HG03095 (cell line): Measurements from ENCODE around the gene BCL7A.
"Not testable (repeated sequence)": the region's sequence is repeated elsewhere in the genome, so short reads cannot be mapped to it uniquely, and the experiment has no call there.

ENCODE experiments used
- ATAC-seq: cut with Tn5 transposase; IDR thresholded peaks from one replicate; pipeline ENCODE4 v1.9.1; 2021; ENCODE audit warnings: moderate library complexity; ENCODE audit not compliant: unreplicated experiment

Gene BCL7A

DNA sequence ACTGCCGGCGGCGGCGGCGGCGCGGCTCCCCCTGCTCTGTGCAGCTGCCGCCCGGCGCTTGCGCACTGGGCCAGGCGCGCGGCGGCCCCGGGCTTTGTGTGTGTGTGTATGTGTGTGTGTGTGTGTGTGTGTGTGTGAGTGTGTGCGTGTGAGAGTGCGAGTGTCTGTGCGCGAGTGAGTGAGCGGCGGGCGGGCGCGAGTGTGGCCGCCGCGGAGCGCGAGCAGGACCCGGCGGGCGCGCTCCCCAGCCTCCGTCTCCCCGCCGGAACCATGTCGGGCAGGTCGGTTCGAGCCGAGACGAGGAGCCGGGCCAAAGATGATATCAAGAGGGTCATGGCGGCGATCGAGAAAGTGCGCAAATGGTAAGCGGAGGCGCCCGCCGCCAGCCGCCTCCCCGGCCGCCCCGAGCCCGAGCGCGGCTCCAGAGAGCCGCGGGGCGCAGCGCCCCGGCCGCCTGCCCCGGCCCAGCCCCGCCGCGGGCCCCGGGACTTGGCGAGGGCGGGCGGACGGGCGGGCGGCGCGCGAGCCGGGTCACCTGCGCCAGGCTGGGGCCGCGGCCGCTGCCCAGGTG lies at the start of gene BCL7A:
Gene BCL7A (plus strand): TSS at position 63 of the 571 bp plus-strand sequence. CDS start 208 bp downstream, at position 271.
- no peak for ATAC-seq

DNA sequence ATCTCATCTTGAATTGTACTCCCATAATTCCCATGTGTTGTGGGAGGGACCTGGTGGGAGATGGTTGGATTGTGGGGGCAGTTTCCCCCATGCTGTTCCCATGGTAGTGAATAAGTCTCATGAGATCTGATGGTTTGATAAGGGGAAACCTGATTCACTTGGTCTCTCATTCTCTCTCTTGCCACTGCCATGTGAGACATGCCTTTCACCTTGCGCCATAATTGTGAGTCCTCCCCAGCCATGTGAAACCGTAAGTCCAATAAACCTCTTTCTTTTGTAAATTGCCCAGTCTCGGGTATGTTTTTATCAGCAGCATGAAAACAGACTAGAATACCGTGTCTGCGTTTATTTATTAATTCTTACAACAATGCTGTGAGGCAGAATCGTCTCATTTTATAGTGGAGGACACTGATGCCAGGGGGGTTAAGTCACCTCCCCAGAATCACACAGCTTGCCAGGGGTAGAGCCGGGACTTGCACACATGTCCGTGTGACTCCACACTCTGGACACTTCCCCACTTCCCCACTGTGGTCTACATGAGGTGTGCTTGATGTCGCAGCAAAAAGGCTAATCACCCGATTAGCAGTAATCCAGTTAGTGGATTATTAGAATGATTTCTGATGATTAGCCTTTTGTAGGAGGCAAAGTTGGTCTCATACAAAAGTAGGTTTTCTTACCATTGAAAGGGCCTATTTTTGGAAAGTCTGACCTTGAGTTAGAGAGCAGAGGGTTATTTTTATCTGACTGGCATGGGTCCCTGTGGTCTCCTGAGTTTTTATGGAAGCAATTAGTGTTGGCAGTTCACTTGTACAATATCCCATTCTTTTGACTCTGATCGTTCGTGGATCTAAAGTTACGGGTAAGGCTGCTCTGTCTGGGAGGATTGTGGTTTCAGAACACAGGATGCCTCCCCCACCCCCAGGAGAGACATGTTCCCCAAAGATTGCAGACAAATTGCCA lies 47.4 kb upstream of the BCL7A start:
- ATAC-seq = no peak

DNA sequence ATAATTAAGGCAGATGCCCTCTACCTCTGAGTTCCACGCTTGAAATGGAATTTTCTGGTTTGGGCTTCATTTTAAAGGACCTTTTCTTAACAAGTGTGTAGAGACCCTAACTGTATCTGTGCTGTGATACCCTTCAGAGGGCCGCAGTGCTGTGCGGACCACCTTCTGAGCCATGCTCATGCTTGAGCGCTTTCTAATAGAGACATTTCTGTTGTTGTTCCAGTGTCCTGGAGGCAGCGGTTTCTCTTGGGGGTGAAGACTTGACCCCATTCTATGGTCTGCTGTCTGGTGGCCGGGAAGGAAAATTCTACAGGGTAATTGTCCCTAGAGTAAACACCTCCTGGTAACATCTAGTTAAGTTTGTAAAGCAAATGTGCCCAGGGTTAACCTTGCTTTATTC lies 46.7 kb upstream of the BCL7A start:
- ATAC-seq = no peak

DNA sequence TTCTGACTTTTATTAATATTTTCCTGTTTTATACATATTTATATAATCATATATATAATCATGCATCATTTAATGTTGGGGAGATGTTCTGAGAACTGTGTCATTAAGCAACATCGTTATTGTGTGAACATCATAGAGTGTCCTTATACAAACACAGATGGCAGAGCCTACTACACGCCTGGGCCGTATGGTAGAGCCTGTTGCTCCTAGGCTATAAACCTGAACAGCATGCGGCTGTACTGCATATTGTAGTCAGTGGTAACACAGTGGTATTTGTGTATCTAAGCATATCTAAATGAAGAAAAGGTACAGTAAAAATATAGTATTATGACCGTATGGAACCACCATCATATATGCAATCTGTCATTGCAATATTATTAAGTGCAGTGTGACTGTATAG lies 44.7 kb upstream of the BCL7A start:
- no peak for ATAC-seq

DNA sequence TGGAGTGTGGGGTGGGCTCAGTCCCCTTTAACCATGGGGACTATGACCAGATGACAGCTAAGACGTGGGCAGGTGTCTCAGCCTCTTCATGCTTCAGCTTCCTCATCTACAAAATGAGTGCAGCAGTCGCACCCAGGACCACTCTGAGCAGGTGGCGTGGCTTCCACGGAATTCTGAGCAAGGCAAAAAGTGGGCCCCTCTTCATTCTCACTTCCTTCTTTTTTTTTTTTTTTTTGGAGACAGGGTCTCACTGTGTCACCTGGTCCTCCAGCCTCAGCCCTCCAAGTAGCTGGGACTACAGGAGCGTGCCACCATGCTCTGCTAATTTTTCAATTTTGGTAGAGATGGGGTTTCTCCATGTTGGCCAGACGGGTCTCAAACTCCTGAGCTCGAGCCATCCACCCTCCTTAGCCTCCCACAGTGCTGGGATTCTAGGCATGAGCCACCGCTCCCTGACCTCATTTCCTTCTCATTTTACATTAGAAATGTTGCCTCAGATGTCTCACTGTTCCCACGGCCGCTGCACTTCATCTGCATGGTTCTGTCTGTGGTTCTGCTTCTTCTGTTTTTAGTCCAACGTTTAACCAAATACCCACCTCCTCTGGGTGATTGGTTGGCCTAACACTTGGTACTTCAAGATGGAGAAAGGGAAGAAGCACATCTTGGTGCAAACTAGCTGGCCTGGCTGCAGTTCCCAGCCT lies 41.3 kb upstream of the BCL7A start:
- peak; percentile 59 for ATAC-seq

DNA sequence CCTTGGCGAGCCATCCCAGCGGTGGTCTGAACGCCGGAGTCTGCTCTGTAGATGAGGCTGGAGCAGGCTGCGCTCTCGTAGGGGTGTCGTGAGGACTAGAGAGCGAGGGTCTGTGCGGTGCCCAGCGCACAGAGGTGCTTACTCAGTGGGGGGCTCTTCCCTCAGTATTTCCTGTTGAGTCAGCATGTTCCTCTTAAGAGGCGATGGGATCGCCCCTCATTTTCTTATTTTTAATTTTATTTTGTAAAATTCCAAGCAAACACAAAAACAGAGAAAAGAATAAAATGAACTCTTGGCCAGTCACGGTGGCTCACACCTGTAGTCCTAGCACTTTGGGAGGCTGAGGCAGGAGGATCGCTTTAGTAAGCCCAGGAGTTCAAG lies 40.8 kb upstream of the BCL7A start:
- ATAC-seq = no peak

DNA sequence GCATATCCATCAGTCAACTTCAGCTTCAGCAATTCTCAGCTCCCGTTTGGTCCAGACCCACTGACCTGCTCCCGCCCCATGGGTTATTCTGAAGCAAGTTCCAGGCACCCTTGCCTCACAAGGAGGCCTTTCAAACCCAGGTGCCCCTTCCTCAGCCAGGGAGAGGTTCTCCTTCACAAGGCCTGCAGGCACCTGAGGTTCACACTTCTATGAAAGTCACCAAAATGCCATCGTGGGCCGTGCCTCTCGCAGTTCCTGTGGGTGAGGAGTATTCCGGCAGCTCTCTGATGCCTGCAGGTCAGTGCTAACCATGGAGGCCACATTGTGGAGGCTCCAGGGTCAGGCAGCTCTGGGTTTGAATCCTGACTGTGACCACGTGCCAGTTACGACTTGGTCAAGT lies 40.2 kb upstream of the BCL7A start:
- ATAC-seq = no peak

DNA sequence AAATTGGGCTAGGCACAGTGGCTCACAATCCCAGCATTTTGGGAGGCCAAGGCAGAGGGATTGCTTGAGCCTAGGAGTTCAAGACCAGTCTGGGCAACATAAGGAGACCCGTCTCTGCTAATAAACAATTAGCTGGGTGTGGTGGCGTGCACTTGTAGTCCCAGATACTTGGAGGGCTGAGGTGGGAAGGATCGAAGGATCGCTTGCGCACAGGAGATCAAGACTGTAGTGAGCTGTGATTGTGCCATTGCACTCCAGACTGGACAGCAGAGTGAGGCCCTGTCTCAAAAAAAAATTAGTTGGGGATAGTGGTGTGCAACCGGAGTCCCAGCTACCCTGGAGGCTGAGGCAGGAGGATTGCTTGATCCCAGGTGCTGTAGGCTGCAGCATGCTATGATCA lies 38.7 kb upstream of the BCL7A start:
- ATAC-seq = no peak

DNA sequence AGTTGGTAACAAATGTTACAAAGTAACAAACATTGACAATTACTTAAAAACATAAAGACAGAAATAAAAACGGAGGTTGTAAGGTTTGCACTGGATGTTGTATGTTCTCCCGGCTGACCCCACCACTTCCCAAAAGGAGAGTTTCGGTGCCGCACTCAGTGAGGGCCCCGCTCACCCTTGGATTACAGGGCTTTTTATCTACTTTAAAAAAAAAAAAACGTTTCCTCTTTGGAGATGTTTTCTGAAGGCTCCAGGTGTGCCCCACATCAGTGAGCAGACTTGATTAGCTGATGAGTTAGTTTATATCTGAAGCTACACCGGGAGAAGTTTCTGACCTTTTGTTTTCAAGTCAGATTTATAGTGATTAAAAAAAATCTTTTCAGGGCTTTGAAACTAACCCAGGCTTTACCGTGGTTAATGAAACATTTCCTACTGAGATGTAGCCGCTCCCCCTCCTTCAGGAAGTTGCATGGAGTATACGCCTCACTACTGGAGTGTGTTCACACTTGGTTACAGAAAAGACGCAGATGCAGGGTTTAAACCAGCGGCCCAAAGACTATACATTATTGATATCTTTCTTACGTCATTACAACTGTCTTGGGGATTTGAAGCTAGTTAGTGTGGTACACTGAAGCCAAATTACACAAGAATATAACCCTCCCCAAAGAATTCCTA lies 38.0 kb upstream of the BCL7A start:
- ATAC-seq = no peak

DNA sequence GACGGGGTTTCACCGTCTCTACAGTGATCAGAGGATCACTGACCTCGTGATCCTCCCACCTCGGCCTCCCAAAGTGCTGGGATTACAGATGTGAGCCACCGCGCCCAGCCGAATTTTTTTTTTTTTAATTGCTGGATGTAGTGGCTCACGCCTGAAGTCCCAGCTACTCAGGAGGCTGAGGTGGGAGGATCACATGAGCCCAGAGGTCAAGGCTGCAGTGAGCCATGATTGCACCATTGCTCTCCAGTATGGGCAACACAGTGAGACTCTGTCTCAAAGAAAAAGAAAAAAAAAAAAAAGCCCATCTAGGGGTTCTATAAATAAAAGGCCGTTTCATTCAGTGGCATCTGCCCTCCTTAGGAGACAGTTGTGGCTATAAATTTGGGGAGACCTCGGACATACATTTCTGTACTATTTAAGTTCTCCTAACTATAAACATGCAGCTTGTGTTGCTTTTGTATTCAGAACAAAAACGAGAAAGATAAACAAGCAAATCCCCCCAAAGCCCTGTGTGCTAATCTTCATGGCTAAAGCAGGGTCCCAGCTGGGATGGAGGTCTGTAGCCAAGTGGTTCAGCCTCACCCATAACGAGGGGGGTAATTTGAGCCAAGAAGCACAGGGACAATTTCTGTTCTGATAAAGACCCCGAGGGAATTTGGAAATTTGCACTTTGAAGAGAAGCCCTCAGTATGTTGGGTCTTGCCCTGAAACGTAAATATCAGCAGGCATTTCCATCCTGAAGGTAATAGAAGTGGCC lies 35.0 kb upstream of the BCL7A start:
- ATAC-seq = no peak

DNA sequence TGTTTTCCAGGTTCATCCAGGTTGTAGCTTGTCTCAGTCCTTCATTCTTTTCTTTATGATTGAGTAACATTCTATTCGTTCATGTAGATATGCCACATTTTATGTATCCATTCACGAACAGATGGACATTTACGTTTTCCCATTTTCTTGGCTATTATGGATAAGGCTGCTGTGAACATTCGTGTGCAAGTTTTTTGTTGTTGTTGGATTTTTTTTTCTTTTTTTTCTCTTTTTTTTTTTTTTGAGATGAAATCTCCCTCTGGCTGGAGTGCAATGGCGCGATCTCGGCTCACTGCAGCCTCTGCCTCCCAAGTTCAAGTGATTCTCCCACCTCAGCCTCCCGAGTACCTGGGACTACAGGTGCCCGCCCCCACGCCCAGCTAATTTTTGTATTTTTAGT lies 33.2 kb upstream of the BCL7A start:
- not testable (repeated sequence) for ATAC-seq

DNA sequence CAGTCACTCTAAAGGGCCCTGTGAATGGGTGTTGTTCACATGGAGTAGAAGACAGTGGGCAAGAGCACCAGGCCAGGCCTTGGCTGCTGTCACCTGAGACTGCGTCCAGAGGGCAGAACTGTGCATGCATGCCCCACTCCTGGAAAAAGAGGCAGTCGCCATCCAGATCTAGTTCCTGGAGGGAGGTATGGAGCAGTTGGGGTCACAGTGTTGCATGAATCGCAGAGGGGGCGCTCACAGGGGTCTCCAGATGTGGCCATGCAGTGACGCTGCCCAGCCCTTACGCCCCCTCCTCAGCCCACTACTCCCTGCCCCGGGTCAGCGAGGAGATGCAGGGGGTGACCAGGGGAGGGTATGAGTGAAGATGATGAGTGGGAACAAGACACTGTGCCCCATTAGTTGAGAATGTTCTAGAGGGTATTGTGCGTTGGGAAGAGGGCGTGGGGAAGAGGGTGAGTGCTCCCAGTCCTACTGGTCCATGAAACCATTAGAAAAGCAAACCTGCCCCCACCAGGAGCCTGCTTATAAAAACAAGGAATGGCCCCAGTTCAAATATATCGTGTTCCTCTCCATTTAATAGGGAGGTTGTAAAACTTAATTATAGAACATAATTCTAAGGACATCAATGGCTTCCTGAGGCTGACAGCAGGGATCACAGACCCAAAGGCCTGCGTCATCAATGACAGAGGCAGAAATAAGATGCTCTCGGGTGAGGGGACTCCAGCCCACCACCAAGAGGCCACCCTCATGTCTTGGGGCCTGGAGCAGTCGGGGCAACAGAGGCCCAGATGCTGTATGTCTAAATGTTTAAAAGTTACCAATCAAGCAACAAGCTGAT lies 32.2 kb upstream of the BCL7A start:
- ATAC-seq = no peak

DNA sequence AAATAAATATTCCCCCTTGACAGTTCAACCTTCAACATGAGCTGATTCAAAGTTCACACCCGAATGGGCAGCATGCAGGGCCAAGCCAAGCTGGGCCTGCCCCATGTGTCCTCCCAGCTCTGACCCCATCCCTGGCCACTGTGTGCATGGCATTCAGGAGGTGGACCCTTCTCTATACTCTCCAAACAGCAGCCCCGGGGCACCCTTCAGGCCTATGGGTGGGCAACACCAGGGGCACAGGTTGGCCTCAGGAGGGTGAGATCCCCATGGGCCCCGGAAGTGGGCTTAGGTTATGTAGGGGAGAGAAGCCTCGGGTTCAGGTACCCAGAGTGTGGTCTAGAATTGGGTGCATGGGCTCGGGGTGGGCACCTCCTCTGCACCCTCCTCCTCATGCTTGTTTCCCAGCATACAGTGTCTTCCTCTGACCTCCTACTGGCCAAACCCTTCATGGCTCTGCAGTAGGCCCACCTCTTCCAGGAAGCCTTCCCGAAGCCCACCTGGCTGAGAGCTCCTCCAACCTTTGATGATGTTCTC lies 31.5 kb upstream of the BCL7A start:
- no peak for ATAC-seq

DNA sequence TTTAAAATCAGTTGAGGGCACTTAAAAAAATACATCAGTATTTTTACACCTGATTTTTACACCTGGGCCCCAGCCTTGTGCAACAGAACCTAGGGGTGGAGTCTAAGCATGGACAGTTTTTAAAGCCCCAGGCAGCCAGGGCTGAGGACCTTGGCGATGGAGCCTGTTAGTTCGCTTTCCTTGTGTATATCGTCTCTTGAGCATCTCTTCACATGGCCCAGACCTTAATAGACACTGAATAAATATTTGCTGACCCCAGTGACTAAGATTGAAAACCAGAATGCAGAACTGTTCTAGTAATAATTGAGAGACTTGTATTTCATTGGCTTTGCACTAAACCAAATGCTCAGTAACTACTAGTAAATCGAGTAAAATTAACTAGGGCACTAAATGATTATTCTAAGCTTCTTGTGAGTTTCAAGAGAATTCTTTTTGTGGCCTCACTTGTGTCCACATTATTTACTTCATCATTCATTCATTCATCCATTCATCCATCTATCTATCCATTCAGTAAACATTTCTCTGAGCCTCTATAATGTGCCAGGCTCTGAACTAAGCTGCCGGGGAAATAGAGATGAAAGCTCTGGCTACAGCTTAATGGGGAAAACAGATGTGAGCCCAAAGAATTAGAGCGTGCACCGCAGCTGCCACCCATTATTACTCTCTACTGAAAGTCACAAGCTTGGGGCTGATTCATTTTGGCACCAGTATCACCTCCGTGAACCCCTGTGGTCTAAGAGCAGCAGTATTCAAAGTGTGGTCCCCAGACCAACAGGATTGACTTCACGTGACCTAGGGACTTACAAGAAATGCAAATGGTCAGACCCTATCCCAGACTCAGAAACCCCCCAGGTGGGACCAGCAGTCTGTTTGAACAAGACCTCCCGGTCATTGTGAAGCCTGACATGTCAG lies 30.7 kb upstream of the BCL7A start:
- ATAC-seq = peak; percentile 60

DNA sequence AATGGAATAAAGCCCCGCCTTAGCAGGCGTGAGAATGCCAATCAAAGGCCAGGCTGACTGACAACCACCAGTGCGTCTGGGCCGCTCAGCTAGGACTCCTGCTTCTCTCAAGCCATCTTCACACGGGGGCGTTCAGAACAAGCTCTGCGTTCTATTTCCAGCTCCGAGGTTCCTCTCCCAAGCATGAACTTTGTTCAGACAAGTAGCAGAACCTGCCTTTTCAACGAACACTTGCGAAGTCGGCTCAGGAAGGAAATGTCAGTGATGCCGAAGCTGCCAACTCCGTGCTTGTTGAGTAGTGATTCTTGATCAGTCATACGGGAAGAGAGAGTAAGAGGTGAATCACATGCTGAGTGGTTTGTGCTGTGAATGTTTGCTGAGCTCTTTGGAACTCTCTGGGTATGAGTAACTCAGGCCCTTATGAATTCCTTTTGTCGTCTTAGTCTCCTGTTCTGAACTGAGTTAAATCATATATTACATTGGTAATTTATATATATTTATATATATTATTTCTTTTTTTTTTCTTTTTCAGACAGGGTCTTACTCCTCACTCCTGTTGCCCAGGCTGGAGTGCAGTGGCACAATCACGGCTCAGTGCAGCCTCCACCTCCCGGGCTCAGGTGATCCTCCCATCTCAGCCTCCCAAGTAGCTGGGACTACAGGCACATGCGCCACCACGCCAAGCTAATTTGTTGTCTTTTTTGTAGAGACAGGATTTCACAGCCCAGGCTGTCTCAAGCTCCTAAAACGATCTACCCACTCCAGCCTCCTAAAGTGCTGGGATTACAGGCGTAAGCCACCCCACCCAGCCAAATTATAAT lies 29.4 kb upstream of the BCL7A start:
- peak; percentile 69 for ATAC-seq

DNA sequence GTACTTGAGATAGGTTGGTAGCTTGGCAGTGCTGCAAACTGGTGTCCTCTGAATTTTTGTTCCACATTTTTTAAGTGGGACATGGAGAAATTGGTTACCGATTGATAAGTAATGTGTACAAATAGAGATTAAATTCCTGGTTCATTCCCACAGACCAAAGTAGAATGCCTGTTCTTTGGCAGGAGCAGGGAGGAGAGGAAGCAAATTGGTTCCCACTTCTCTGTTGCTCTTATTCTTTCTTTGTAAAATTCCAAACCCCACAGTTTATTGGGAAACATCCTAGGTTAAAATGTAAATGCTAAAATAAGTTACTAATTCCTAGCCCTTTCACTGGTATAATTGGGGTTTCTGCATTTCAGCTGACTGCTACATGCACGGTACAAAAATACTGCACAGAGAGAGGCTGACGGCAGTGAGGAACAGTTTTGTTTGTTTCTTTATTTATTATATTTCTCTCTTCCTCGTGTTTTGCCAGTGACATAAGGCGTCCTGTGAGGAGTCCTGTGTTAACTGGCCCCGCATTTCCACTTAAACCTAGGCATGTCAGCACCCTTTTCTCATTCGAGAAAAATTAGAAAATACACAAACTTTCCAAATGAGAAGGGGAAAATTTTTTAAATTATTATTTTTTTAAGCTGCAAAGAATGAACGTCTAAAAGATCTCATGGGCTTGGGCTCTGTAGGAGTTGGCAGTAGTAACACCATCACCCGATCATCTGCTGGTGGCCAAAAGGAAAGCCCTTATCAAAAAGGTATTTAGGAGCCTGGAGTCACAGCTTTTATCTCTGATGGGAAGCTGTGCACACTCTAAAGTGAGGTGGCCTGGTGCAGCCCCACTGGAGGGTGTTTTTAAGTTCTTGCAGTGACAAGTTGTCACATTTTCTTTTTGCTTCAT lies 25.4 kb upstream of the BCL7A start:
- no peak for ATAC-seq
